Right lobe of liver (tissue), 4 donors: ENCODE data around the gene PXDN.

Source experiments
- POLR2A ChIP-seq: fragments of 450-650 bp; IDR thresholded peaks from one replicate; pipeline ENCODE4 v1.6.1; 2017; ENCODE audit warnings: antibody characterized with exemption, mild to moderate bottlenecking
- TF ChIP-seq, protein P1 (sequence below), 4 donors: fragments of 200-600 bp in 3 of 4; fragments of 450-650 bp in 1 of 4; IDR thresholded peaks; one replicate each; pipeline versions ENCODE4 v1.5.1 to v1.8.0; 2016 to 2022; ENCODE audit warnings: antibody characterized with exemption in 4 of 4, mild to moderate bottlenecking in 2 of 4
- donor health status: DM: no; HTN: no; CAD: no.
- donor health status: DM: no; HTN: no; CAD: no.
- donor health status: DM: no; HTN: yes; CAD: no.

DNA sequence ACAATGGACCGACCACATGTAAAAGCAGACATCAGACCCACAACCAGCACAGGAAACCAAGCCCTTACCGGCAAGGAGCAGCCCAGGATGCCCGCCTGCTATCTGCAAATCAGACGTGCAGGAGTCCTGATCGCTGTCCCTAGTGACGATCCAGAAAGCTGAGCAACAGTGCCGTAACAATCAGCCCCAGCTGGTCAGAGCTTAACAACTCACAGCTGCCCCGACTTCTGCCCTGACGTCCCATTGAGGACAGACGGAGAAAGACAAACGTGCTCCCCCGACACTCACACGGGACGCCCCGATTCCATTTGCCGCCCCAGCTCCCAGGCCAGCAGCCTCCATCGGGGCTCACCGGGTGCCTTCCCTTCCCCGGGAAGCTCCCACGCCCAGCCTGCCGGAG, 39.8 kb upstream of the PXDN start:
- TF ChIP-seq, protein P1, sequence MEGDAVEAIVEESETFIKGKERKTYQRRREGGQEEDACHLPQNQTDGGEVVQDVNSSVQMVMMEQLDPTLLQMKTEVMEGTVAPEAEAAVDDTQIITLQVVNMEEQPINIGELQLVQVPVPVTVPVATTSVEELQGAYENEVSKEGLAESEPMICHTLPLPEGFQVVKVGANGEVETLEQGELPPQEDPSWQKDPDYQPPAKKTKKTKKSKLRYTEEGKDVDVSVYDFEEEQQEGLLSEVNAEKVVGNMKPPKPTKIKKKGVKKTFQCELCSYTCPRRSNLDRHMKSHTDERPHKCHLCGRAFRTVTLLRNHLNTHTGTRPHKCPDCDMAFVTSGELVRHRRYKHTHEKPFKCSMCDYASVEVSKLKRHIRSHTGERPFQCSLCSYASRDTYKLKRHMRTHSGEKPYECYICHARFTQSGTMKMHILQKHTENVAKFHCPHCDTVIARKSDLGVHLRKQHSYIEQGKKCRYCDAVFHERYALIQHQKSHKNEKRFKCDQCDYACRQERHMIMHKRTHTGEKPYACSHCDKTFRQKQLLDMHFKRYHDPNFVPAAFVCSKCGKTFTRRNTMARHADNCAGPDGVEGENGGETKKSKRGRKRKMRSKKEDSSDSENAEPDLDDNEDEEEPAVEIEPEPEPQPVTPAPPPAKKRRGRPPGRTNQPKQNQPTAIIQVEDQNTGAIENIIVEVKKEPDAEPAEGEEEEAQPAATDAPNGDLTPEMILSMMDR (IDR thresholded peaks at IDR 0.05) = no peak
- TF ChIP-seq POLR2A = no peak
